ENCODE data around the gene STIL.

The STIL gene

GRCh38 chr1:47230692-47231300 is 83.2 kb downstream of the STIL start:
- no peak overlapping the region for H3K4me3 ChIP-seq (replicated peaks; ENCODE audit: insufficient read depth, low read length)

DNA sequence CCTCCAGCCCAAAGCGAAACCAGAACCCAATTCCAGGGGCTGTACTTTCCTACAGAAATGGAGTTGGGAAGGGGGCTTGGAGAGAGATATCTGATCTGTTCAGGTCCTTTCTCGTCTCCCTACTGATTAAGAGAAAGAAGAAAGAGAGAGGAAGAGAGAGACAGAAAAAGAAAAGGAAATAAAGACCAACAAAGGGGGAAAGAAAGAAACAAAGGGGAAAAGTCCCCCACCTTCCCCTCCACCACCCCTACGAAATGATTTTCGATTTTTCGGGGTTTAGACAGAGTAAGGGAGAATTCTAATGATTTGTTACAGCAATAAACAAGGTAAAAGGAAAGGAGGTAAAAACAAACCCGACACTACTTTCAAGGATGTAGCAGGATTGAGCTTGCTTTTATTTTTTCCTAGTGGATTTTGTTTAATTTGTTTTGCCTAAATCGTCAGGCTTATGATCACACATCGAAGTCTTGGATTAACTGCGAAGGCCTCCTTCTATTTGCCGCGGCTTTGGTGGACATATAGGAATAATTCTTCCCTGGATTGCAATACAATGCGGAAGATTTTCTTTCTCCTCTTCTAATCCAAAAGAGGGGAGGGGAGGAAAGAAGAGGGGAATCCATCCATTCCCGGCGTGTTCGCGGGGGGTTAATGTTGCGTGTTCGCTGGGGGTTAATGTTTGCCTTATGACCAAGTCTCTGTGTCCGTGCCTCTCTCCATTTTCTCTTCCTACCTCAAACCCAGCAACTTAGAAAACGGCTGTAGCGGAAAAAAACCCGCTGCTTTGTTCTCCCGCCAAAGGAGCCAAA is 83.9 kb downstream of the STIL start:
- TF ChIP-seq GABPA (IDR thresholded peaks at IDR 0.05; ENCODE audit: low read depth) (no peak), POLR2AphosphoS5 (IDR thresholded peaks at IDR 0.05; ENCODE audit: low read depth) (no peak), SPI1 (IDR thresholded peaks at IDR 0.05; ENCODE audit: borderline replicate concordance, low read depth) (no peak)
- TF ChIP-seq, protein P1, sequence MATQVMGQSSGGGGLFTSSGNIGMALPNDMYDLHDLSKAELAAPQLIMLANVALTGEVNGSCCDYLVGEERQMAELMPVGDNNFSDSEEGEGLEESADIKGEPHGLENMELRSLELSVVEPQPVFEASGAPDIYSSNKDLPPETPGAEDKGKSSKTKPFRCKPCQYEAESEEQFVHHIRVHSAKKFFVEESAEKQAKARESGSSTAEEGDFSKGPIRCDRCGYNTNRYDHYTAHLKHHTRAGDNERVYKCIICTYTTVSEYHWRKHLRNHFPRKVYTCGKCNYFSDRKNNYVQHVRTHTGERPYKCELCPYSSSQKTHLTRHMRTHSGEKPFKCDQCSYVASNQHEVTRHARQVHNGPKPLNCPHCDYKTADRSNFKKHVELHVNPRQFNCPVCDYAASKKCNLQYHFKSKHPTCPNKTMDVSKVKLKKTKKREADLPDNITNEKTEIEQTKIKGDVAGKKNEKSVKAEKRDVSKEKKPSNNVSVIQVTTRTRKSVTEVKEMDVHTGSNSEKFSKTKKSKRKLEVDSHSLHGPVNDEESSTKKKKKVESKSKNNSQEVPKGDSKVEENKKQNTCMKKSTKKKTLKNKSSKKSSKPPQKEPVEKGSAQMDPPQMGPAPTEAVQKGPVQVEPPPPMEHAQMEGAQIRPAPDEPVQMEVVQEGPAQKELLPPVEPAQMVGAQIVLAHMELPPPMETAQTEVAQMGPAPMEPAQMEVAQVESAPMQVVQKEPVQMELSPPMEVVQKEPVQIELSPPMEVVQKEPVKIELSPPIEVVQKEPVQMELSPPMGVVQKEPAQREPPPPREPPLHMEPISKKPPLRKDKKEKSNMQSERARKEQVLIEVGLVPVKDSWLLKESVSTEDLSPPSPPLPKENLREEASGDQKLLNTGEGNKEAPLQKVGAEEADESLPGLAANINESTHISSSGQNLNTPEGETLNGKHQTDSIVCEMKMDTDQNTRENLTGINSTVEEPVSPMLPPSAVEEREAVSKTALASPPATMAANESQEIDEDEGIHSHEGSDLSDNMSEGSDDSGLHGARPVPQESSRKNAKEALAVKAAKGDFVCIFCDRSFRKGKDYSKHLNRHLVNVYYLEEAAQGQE (IDR thresholded peaks at IDR 0.05; ENCODE audit: insufficient replicate concordance, low read depth), result no peak
- TF ChIP-seq, protein P2, sequence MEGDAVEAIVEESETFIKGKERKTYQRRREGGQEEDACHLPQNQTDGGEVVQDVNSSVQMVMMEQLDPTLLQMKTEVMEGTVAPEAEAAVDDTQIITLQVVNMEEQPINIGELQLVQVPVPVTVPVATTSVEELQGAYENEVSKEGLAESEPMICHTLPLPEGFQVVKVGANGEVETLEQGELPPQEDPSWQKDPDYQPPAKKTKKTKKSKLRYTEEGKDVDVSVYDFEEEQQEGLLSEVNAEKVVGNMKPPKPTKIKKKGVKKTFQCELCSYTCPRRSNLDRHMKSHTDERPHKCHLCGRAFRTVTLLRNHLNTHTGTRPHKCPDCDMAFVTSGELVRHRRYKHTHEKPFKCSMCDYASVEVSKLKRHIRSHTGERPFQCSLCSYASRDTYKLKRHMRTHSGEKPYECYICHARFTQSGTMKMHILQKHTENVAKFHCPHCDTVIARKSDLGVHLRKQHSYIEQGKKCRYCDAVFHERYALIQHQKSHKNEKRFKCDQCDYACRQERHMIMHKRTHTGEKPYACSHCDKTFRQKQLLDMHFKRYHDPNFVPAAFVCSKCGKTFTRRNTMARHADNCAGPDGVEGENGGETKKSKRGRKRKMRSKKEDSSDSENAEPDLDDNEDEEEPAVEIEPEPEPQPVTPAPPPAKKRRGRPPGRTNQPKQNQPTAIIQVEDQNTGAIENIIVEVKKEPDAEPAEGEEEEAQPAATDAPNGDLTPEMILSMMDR (IDR thresholded peaks at IDR 0.05; ENCODE audit: insufficient read depth, low read length), result no peak
- H3K4me3 ChIP-seq (replicated peaks; ENCODE audit: insufficient read depth, low read length), result no peak overlapping the region
- H3K27me3 ChIP-seq (ENCODE audit: insufficient read depth, poor library complexity, severe bottlenecking), result peaks cover 84% of the 10 kb centered on the region
- H3K27ac ChIP-seq (replicated peaks), result no peak overlapping the region
- no peak for DNase-seq (ENCODE audit: low read depth in 1 of 2, low spot score in 1 of 2)

More at GRCh38 chr1:47230692-47231300, 83.2 kb downstream of the STIL start:
- Histone ChIP-seq H3K27me3 (ENCODE audit: insufficient read depth, poor library complexity, severe bottlenecking) (peaks cover 86% of the 10 kb centered on the region), H3K27ac (replicated peaks) (no peak overlapping the region)
- DNase-seq (ENCODE audit: low read depth in 1 of 2, low spot score in 1 of 2), result no peak
- TF ChIP-seq SPI1 (IDR thresholded peaks at IDR 0.05; ENCODE audit: borderline replicate concordance, low read depth) (no peak), GABPA (IDR thresholded peaks at IDR 0.05; ENCODE audit: low read depth) (no peak), POLR2AphosphoS5 (IDR thresholded peaks at IDR 0.05; ENCODE audit: low read depth) (no peak)
- TF ChIP-seq, protein P1 (IDR thresholded peaks at IDR 0.05; ENCODE audit: insufficient replicate concordance, low read depth), result no peak

- TF ChIP-seq POLR2AphosphoS5 (IDR thresholded peaks at IDR 0.05; ENCODE audit: low read depth), result no peak
- TF ChIP-seq, protein P2 (IDR thresholded peaks at IDR 0.05; ENCODE audit: insufficient read depth, low read length), result no peak
- no peak for TF ChIP-seq SPI1 (IDR thresholded peaks at IDR 0.05; ENCODE audit: borderline replicate concordance, low read depth)
- no peak for TF ChIP-seq GABPA (IDR thresholded peaks at IDR 0.05; ENCODE audit: low read depth)
- TF ChIP-seq, protein P1 (IDR thresholded peaks at IDR 0.05; ENCODE audit: insufficient replicate concordance, low read depth), result no peak
- Histone ChIP-seq H3K27ac (replicated peaks) (no peak overlapping the region), H3K27me3 (ENCODE audit: insufficient read depth, poor library complexity, severe bottlenecking) (peaks cover 91% of the 10 kb centered on the region), H3K4me3 (replicated peaks; ENCODE audit: insufficient read depth, low read length) (no peak overlapping the region)
- no peak for DNase-seq (ENCODE audit: low read depth in 1 of 2, low spot score in 1 of 2)
These were observed 84.7 kb downstream of the STIL start for GRCh38 chr1:47229031-47229885.
